ENCODE results near the gene SETD2.

GRCh38 chr3:47016086-47016933 lies 147.6 kb downstream of the SETD2 start:
- TF ChIP-seq EZH2phosphoT487 (IDR thresholded peaks at IDR 0.05; ENCODE audit: low read depth, severe bottlenecking, unreplicated experiment) (no peak), EZH2 (IDR thresholded peaks at IDR 0.05; ENCODE audit: borderline replicate concordance) (no peak)
- TF ChIP-seq, protein P1, sequence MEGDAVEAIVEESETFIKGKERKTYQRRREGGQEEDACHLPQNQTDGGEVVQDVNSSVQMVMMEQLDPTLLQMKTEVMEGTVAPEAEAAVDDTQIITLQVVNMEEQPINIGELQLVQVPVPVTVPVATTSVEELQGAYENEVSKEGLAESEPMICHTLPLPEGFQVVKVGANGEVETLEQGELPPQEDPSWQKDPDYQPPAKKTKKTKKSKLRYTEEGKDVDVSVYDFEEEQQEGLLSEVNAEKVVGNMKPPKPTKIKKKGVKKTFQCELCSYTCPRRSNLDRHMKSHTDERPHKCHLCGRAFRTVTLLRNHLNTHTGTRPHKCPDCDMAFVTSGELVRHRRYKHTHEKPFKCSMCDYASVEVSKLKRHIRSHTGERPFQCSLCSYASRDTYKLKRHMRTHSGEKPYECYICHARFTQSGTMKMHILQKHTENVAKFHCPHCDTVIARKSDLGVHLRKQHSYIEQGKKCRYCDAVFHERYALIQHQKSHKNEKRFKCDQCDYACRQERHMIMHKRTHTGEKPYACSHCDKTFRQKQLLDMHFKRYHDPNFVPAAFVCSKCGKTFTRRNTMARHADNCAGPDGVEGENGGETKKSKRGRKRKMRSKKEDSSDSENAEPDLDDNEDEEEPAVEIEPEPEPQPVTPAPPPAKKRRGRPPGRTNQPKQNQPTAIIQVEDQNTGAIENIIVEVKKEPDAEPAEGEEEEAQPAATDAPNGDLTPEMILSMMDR (IDR thresholded peaks at IDR 0.05; ENCODE audit: poor library complexity), result no peak
